K562 (cell line): Measurements from ENCODE around the gene CC2D2B. TPM values are rescaled to one million over a fixed set of nuclear protein-coding genes. Genes with fewer than 3 reads are reported as not detected.

ENCODE experiments used
- AFF1 ChIP-seq, 2 experiments: fragments of 450-650 bp; IDR thresholded peaks; 2 replicates each; pipeline ENCODE4 v1.6.1; 2018; ENCODE audit warnings: mild to moderate bottlenecking in 2 of 2, low read depth in 1 of 2; ENCODE audit not compliant: partially characterized antibody in 2 of 2
- GMEB1 ChIP-seq: fragments of 250-450 bp; sonication (Bioruptor Pico); IDR thresholded peaks from 2 replicates; pipeline ENCODE4 v1.4.0; 2020; ENCODE audit warnings: mild to moderate bottlenecking
- NCOR1 ChIP-seq: fragments of 450-650 bp; IDR thresholded peaks from 2 replicates; pipeline ENCODE4 v1.6.1; 2016; ENCODE audit warnings: mild to moderate bottlenecking, moderate library complexity
- SMARCA4 ChIP-seq: fragments of 450-650 bp; IDR thresholded peaks from 2 replicates; pipeline ENCODE4 v1.6.1; 2016
- ZNF224 ChIP-seq: sonication (generic); formaldehyde crosslinking; IDR thresholded peaks from 2 replicates; pipeline ENCODE4 v1.8.0; 2022; ENCODE audit warnings: mild to moderate bottlenecking, missing genetic modification reagents
- ZNF583 ChIP-seq: fragments of 250-450 bp; sonication (Bioruptor Pico); IDR thresholded peaks from 2 replicates; pipeline ENCODE4 v1.4.0; 2020
- ZNF785 ChIP-seq: fragments of 250-450 bp; sonication (Bioruptor Pico); IDR thresholded peaks from 2 replicates; pipeline ENCODE4 v1.4.0; 2020; ENCODE audit warnings: mild to moderate bottlenecking
- polyA plus RNA-seq, 8 experiments: library from polyadenylated mRNA; depleted of rRNA in 4 of 8; stranded (reverse) in 5 of 8; unstranded in 3 of 8; fragments of >200 nt; fragmentation: Nextera tagmentation in 2 of 8; fragmentation: Illumina TruSeq in 1 of 8; extraction: Ambion mirVana in 2 of 8; extraction: Trizol in 1 of 8; gene quantifications; 2 replicates each; pipeline versions ENCODE4 v1.2.1 to v1.2.3, GENCODE V29; 2011 to 2014; ENCODE audit warnings: inconsistent platforms in 1 of 8, missing spikeins in 1 of 8
- total RNA-seq, 7 experiments: library from RNA; depleted of rRNA in 6 of 7; stranded (reverse); fragments of >200 nt in 6 of 7; fragmentation: Illumina TruSeq in 2 of 7; extraction: Trizol in 2 of 7; gene quantifications; 2 replicates each; pipeline versions ENCODE4 v1.2.1 to v1.2.3, GENCODE V29; 2011 to 2021; ENCODE audit warnings: low replicate concordance in 1 of 7

The CC2D2B gene
- total and polyA plus RNA-seq, 9 of the 15 experiments (the other 6 are each of a cell fraction or from before 2014, with no cell fraction given) = 0.10 to 0.34 (median 0.20) TPM; not detected in 5

GRCh38 chr10:96046546-96046945, 138.8 kb downstream of the CC2D2B start (continued):
- TF ChIP-seq AFF1 (IDR thresholded peaks at IDR 0.05; ENCODE audit: low read depth in 1 of 2, partially characterized antibody in 2 of 2) = no peak
- TF ChIP-seq GMEB1 (CRISPR knock-in tag) = no peak
- no peak for TF ChIP-seq ZNF224 (CRISPR knock-in tag)
- no peak for TF ChIP-seq ZNF785 (CRISPR knock-in tag)
- no peak for TF ChIP-seq SMARCA4
- TF ChIP-seq ZNF583 = no peak
- no peak for TF ChIP-seq NCOR1
